ENCODE results near the gene WTAP.
A peak's percentile ranks its signal among the peaks of the same experiment; 100 is the strongest.
"Not testable (repeated sequence)": the region's sequence is repeated elsewhere in the genome, so short reads cannot be mapped to it uniquely, and the experiment has no call there.

The WTAP gene

GRCh38 chr6:159727717-159728445, 575 bp downstream of the WTAP start:
- peak in 1 of 3 donors; percentile 7 for DNase-seq (ENCODE audit: low read depth in 3 of 3, low spot score in 1 of 3)

GRCh38 chr6:159728531-159728964, 1.2 kb downstream of the WTAP start:
- no peak for DNase-seq (ENCODE audit: low read depth in 3 of 3, low spot score in 1 of 3)

- DNase-seq (ENCODE audit: low read depth in 3 of 3, low spot score in 1 of 3) = no peak
Measured at GRCh38 chr6:159729598-159730331, 2.5 kb downstream of the WTAP start.

- DNase-seq (ENCODE audit: low read depth in 3 of 3, low spot score in 1 of 3) = no peak
Measured at GRCh38 chr6:159730332-159730676, 3.0 kb downstream of the WTAP start.

GRCh38 chr6:159732550-159732949, 5.2 kb downstream of the WTAP start:
- not testable (repeated sequence) for DNase-seq (ENCODE audit: low read depth in 3 of 3, low spot score in 1 of 3)

GRCh38 chr6:159733395-159733794, 6.1 kb downstream of the WTAP start:
- not testable (repeated sequence) for DNase-seq (ENCODE audit: low read depth in 3 of 3, low spot score in 1 of 3)

- no peak for DNase-seq (ENCODE audit: low read depth in 3 of 3, low spot score in 1 of 3)
Measured at GRCh38 chr6:159736908-159737307, 9.6 kb downstream of the WTAP start.

- no peak for DNase-seq (ENCODE audit: low read depth in 3 of 3, low spot score in 1 of 3)
Measured at GRCh38 chr6:159739341-159739740, 12.0 kb downstream of the WTAP start.

- no peak for DNase-seq (ENCODE audit: low read depth in 3 of 3, low spot score in 1 of 3)
Measured at GRCh38 chr6:159742165-159742564, 14.9 kb downstream of the WTAP start.

GRCh38 chr6:159745081-159745480, 17.8 kb downstream of the WTAP start:
- no peak for DNase-seq (ENCODE audit: low read depth in 3 of 3, low spot score in 1 of 3)

- DNase-seq (ENCODE audit: low read depth in 3 of 3, low spot score in 1 of 3) = no peak
Measured at GRCh38 chr6:159746759-159747158, 19.5 kb downstream of the WTAP start.

- DNase-seq (ENCODE audit: low read depth in 3 of 3, low spot score in 1 of 3) = not testable (repeated sequence)
Measured at GRCh38 chr6:159748127-159748526, 20.8 kb downstream of the WTAP start.

GRCh38 chr6:159751448-159751847, 24.1 kb downstream of the WTAP start:
- DNase-seq (ENCODE audit: low read depth in 3 of 3, low spot score in 1 of 3) = no peak

GRCh38 chr6:159753081-159753872, 26.0 kb downstream of the WTAP start:
- DNase-seq (ENCODE audit: low read depth in 3 of 3, low spot score in 1 of 3) = no peak

GRCh38 chr6:159754401-159754800, 27.1 kb downstream of the WTAP start:
- DNase-seq (ENCODE audit: low read depth in 3 of 3, low spot score in 1 of 3) = no peak

- DNase-seq (ENCODE audit: low read depth in 3 of 3, low spot score in 1 of 3) = no peak
Measured at GRCh38 chr6:159754959-159755914, 27.9 kb downstream of the WTAP start.

- DNase-seq (ENCODE audit: low read depth in 3 of 3, low spot score in 1 of 3) = no peak
Measured at GRCh38 chr6:159756508-159756907, 29.2 kb downstream of the WTAP start.

- DNase-seq (ENCODE audit: low read depth in 3 of 3, low spot score in 1 of 3) = no peak
Measured at GRCh38 chr6:159758031-159759001, 31.0 kb downstream of the WTAP start.

- DNase-seq (ENCODE audit: low read depth in 3 of 3, low spot score in 1 of 3) = no peak
Measured at GRCh38 chr6:159759645-159760044, 32.3 kb downstream of the WTAP start.
